Activated CD8-positive, alpha-beta memory T cell treated with anti-CD3 and anti-CD28 coated beads for 48 hours (primary cell): ENCODE data around the gene COTL1.
"Not testable (repeated sequence)": the region's sequence is repeated elsewhere in the genome, so short reads cannot be mapped to it uniquely, and the experiment has no call there.

Experiments used
- DNase-seq, 3 experiments: peaks; one replicate each; pipeline ENCODE4 v3.0.0-alpha.2; 2020; ENCODE audit warnings: low read depth in 2 of 3, low spot score in 2 of 3

The COTL1 gene

GRCh38 chr16:84574191-84574590, 43.7 kb downstream of the COTL1 start:
- no peak for DNase-seq

GRCh38 chr16:84572096-84572495, 45.8 kb downstream of the COTL1 start:
- no peak for DNase-seq

GRCh38 chr16:84571506-84571905, 46.4 kb downstream of the COTL1 start:
- no peak for DNase-seq

GRCh38 chr16:84570739-84571403, 47.0 kb downstream of the COTL1 start:
- DNase-seq: no peak

- no peak for DNase-seq
Observed at GRCh38 chr16:84569382-84569987, 48.4 kb downstream of the COTL1 start.

GRCh38 chr16:84568066-84568465, 49.8 kb downstream of the COTL1 start:
- no peak for DNase-seq

GRCh38 chr16:84567286-84567962, 50.5 kb downstream of the COTL1 start:
- no peak for DNase-seq

- no peak for DNase-seq
Observed at GRCh38 chr16:84566545-84567257, 51.2 kb downstream of the COTL1 start.

- DNase-seq: no peak
Observed at GRCh38 chr16:84565669-84566495, 52.0 kb downstream of the COTL1 start.

- DNase-seq: no peak
Observed at GRCh38 chr16:84563786-84564420, 54.0 kb downstream of the COTL1 start.

GRCh38 chr16:84563064-84563715, 54.7 kb downstream of the COTL1 start:
- DNase-seq: no peak

- no peak for DNase-seq
Observed at GRCh38 chr16:84562174-84562815, 55.6 kb downstream of the COTL1 start.

GRCh38 chr16:84561291-84561690, 56.6 kb downstream of the COTL1 start:
- no peak for DNase-seq

- no peak for DNase-seq
Observed at GRCh38 chr16:84560269-84560668, 57.6 kb downstream of the COTL1 start.

GRCh38 chr16:84559311-84559932, 58.5 kb downstream of the COTL1 start:
- DNase-seq: no peak

- not testable (repeated sequence) for DNase-seq
Observed at GRCh38 chr16:84558850-84559249, 59.0 kb downstream of the COTL1 start.

GRCh38 chr16:84557504-84557903, 60.4 kb downstream of the COTL1 start:
- no peak for DNase-seq

GRCh38 chr16:84557059-84557458, 60.8 kb downstream of the COTL1 start:
- no peak for DNase-seq
